H7 (cell line): Measurements from ENCODE around the gene ZNF563. TPM values are rescaled to one million over a fixed set of nuclear protein-coding genes. Genes with fewer than 3 reads are reported as not detected.
"Not testable (repeated sequence)": the region's sequence is repeated elsewhere in the genome, so short reads cannot be mapped to it uniquely, and the experiment has no call there.

ENCODE experiments used
- DNase-seq: peaks from one replicate; pipeline ENCODE4 v3.0.0; 2012
- H3K27me3 ChIP-seq: 2 replicates; pipeline ENCODE4 v1.6.0; 2011; ENCODE audit warnings: mild to moderate bottlenecking, low read length; ENCODE audit not compliant: control insufficient read depth, insufficient read depth
- H3K36me3 ChIP-seq: replicated peaks from 2 replicates; pipeline ENCODE4 v1.5.1; 2011; ENCODE audit warnings: low read length; ENCODE audit not compliant: control insufficient read depth, insufficient read depth
- H3K4me3 ChIP-seq: 2 replicates; pipeline ENCODE4 v1.5.1; 2011; ENCODE audit warnings: low read depth, mild to moderate bottlenecking, control low read depth, low read length, moderate library complexity; ENCODE audit not compliant: insufficient read depth
- total RNA-seq: library from RNA; depleted of rRNA; stranded (reverse); fragments of >200 nt; shearing (Covaris generic); gene quantifications from 2 replicates; pipeline ENCODE4 v1.2.3, GENCODE V29; 2014; rRNA removed

The ZNF563 gene
- not detected in 2 replicates for total RNA-seq

- no peaks in the 10 kb centered on the region for H3K36me3 ChIP-seq
- DNase-seq = peak; percentile 95
- peak within 1 kb of the TSS; percentile 64; the same call in 1 of the 2 replicates for H3K4me3 ChIP-seq
- H3K27me3 ChIP-seq = peaks cover 2% of the 10 kb centered on the region; the same call in 1 of the 2 replicates
Observed at GRCh38 chr19:12333162-12334159, at the start of gene ZNF563. Gene ZNF563 (minus strand): TSS chr19:12333633. CDS start chr19:12333482, 151 bp downstream.

- no peak for DNase-seq
- Histone ChIP-seq H3K27me3 (no peaks in the 10 kb centered on the region), H3K4me3 (no peak overlapping the region), H3K36me3 (no peaks in the 10 kb centered on the region)
Observed at GRCh38 chr19:12380444-12380737, 47.0 kb upstream of the ZNF563 start.

DNA sequence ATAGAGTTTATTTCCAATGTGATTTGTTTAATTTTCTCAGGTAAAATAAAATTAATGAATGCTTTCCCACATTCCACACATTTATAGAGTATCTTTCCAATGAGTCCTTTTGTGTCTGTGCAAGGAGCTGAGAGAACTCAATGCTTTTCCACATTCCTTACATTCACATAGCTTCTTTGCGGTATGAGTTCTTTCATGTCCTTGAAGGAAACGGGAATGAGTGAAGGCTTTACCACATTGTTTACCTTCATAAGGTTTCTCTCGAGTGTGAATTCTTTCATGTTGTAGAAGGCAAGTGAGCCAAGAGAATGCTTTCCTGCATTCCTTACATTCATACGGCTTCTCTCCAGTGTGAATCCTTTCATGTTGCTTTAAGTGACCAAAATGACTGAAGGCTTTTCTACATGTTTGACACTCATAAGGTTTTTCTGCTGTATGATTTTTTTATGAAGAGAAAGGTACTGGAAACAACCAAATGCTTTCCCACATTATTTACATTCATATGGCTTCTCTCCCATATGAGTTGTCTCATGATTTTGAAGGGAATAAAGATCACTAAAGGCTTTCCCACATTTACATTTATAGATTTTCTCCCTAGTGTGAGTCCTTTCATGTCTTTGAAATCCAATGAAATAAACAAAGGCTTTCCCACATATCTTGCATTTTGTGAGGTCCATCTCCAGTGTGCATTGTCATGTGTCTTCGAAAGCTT lies 46.5 kb upstream of the ZNF563 start:
- Histone ChIP-seq H3K36me3 (no peaks in the 10 kb centered on the region), H3K27me3 (no peaks in the 10 kb centered on the region), H3K4me3 (no peak overlapping the region)
- no peak for DNase-seq

DNA sequence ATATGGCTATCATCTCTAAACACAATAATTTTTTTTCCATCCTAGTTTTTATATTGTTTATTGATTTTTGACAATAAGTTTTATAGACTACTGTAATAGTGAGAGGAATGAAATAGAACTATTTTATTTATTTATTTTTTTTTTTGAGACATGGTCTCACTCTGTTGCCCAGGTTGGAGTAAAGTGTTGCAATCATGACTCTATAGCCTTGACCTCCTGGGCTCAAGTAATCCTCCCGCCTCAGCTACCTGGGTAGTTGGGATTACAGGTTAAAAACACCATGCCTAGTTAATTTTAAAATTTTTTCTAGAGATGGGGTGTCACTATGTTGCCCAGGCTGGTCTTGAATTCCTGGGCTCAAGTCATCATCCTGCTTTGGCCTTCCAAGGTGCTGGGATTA lies 40.6 kb upstream of the ZNF563 start:
- H3K27me3 ChIP-seq = no peaks in the 10 kb centered on the region
- DNase-seq = no peak

DNA sequence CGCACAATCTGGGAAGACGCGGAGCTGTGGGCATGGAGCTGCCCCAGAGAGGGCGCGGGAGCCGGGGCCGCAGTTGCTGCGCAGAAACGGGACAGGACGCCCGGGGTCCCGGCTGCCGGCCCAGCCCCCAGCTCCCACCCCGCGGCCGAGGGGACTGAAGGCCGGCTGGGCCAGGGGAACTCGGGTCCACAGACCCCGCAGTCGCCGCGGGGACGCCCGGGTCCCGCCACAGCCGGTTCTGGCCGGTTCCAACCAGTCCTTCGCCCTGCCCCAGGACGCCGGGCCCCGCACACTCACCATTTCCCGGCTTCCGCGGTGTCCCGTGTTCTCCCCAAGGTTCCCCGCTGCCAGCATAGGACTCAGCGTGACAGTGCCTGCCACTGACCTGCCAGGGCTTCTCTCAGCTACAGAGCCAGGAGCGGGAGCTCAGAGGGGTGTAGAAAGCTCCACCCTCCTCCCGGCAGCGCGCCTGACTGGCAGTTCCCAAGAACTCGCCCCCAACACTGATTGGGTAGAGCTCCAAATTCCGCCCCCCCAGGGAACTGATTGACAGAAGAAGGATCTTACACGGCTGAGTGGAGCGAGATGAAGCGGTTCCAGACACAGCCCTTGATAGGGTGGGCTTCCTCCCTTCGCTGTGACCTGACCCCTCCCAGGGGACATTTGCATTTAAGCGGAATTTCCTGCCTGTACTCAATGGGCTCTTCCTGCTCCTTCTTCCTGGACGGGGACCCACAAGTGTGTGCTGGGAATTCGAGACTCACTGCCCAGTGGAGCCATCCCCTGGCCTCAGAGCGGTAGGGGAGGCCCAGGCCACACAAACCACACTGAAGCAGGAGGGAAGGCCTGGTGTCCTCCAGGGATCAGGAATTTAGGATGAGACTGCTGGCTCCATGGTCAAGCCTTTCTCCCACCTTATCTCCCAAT lies 32.1 kb upstream of the ZNF563 start, which contains the start of gene ZNF442:
TSS of gene ZNF442 (minus strand) at position 448 of the 927 bp plus-strand sequence. CDS start 2,052 bp downstream, outside the sequence.
- no peaks in the 10 kb centered on the region for H3K36me3 ChIP-seq
- peak; percentile 96 for DNase-seq
- H3K27me3 ChIP-seq = no peaks in the 10 kb centered on the region; the same call in 1 of the 2 replicates
- peak within 1 kb of the TSS; percentile 56; the same call in 1 of the 2 replicates for H3K4me3 ChIP-seq

More for the DNA sequence above, 40.6 kb upstream of the ZNF563 start:
- H3K4me3 ChIP-seq = no peak overlapping the region
- no peaks in the 10 kb centered on the region for H3K36me3 ChIP-seq

GRCh38 chr19:12364391-12365235 lies 31.2 kb upstream of the ZNF563 start:
- peak overlapping the region; percentile 56; the same call in 1 of the 2 replicates for H3K4me3 ChIP-seq
- DNase-seq = peak; percentile 68
- no peaks in the 10 kb centered on the region; the same call in 1 of the 2 replicates for H3K27me3 ChIP-seq
- no peaks in the 10 kb centered on the region for H3K36me3 ChIP-seq

DNA sequence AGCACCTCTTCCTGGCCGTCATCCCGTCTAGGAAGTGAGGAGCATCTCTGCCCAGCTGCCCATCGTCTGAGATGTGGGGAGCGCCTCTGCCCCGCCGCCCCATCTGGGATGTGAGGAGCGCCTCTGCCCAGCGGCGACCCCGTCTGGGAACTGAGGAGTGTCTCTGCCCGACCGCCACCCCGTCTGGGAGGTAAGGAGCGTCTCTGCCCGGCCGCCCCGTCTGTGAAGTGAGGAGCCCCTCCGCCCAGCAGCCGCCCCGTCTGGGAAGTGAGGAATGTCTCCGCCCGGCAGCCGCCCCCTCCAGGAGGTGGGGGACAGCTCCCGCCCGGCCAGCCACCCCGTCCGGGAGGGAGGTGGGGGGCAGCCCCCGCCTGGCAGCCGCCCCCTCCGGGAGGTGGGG lies 28.8 kb upstream of the ZNF563 start:
- not testable (repeated sequence) for H3K27me3 ChIP-seq, DNase-seq, H3K4me3 ChIP-seq, H3K36me3 ChIP-seq

- H3K36me3 ChIP-seq = 0 out of 2 replicates have a peak, but pooled peaks cover 2% of the 10 kb centered on the region
- no peak overlapping the region for H3K4me3 ChIP-seq
- no peak for DNase-seq
Observed at GRCh38 chr19:12353375-12353774, 19.9 kb upstream of the ZNF563 start.

DNA sequence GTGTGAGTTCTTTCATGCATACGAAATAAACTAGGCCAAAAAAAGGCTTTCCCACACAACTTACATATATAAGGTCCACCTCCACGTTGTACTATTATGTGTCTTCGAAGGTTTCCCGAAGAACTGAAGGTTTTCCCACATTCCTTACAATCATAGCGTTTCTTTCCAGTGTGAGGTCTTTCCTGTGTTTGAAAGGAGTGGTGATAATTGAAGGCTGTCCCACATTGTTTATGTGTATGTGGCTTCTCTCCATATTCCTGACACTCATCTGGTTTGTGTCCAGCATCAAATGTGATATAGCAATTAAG lies 17.4 kb upstream of the ZNF563 start:
- no peak overlapping the region for H3K4me3 ChIP-seq
- no peaks in the 10 kb centered on the region for H3K27me3 ChIP-seq
- no peak for DNase-seq
- H3K36me3 ChIP-seq = 0 out of 2 replicates have a peak, but pooled peaks cover 2% of the 10 kb centered on the region

More at GRCh38 chr19:12353375-12353774, 19.9 kb upstream of the ZNF563 start:
- no peaks in the 10 kb centered on the region for H3K27me3 ChIP-seq

DNA sequence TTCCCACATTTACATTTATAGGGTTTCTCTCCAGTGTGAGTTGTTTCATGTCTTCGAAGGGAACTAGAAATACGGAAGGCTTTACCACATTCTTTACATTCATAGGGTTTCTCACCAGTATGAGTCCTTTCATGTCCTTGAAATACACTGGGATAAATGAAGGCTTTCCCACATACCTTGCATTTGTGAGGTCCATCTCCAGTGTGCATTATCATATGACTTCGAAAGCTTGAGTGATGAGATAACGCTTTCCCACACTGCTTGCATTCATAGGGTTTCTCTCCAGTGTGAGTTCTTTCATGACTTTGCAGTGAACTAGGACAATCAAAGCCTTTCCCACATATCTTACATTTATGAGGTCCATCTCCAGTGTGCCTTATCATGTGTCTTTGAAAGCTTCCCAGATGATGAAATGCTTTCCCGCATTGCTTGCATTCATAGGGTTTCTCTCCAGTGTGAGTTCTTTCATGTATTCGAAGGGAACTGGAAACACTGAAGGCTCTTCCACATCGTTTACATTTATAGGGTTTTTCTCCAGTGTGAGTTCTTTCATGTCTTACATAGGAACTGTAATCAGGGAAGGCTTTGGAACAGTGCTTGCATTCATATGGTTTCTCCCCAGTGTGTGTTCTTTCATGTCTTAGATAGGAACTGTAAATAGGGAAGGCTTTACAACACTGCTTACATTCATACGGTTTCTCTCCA lies 16.9 kb upstream of the ZNF563 start:
- DNase-seq = no peak
- H3K36me3 ChIP-seq = 0 out of 2 replicates have a peak, but pooled peaks cover 2% of the 10 kb centered on the region
- no peaks in the 10 kb centered on the region for H3K27me3 ChIP-seq
- H3K4me3 ChIP-seq = no peak overlapping the region

- 0 out of 2 replicates have a peak, but pooled peaks cover 2% of the 10 kb centered on the region for H3K36me3 ChIP-seq
- no peaks in the 10 kb centered on the region for H3K27me3 ChIP-seq
- no peak overlapping the region for H3K4me3 ChIP-seq
- no peak for DNase-seq
Observed at GRCh38 chr19:12346896-12347295, 13.5 kb upstream of the ZNF563 start.

DNA sequence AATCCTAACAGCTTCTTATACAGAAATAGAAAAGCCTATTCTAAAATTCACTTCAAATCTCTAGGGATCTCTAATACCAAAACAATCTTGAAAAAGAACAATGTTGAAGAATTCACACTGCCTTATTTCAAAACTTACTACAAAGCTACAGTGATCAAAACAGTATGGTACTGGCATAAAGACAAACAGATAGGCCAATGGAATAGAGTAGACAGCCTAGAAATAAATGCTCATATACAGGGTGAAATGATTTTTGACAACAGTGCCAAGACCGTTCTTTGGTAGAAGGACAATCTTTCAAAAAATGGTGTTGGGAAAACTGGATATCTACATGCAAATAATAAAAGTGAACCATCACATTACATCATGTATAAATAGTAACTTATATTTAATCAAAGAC lies 11.8 kb upstream of the ZNF563 start:
- H3K4me3 ChIP-seq = no peak overlapping the region

More for the DNA sequence above, 11.8 kb upstream of the ZNF563 start:
- no peak for DNase-seq
- Histone ChIP-seq H3K27me3 (no peaks in the 10 kb centered on the region), H3K36me3 (no peaks in the 10 kb centered on the region)
